OCI-LY1 (cell line): ENCODE data around the gene PHF19.

Experiments used
- H2AFZ ChIP-seq: fragments of 200-600 bp; sonication (generic), shearing (Covaris generic); 2 replicates; pipeline ENCODE4 v1.6.0; 2014; ENCODE audit warnings: antibody characterized with exemption, mild to moderate bottlenecking, low read length
- H3F3A ChIP-seq: fragments of 200-600 bp; sonication (generic), shearing (Covaris generic); 2 replicates; pipeline ENCODE4 v1.6.0; 2014; ENCODE audit warnings: mild to moderate bottlenecking, antibody characterized with exemption, low read length, moderate library complexity; ENCODE audit not compliant: insufficient read depth
- H3K27ac ChIP-seq: fragments of 200-600 bp; sonication (generic); 2 replicates; pipeline ENCODE4 v1.5.1; 2014; ENCODE audit warnings: low read length, mixed run types, mild to moderate bottlenecking, low read depth; ENCODE audit not compliant: poor library complexity, severe bottlenecking
- H3K27me3 ChIP-seq: fragments of 200-600 bp; sonication (generic); 2 replicates; pipeline ENCODE4 v1.6.0; 2014; ENCODE audit warnings: antibody characterized with exemption, mild to moderate bottlenecking, low read length, moderate library complexity; ENCODE audit not compliant: insufficient read depth
- H3K36me3 ChIP-seq: fragments of 200-600 bp; sonication (generic); 2 replicates; pipeline ENCODE4 v1.6.1; 2014; ENCODE audit warnings: mild to moderate bottlenecking, antibody characterized with exemption, low read length, moderate library complexity, mixed read lengths; ENCODE audit not compliant: insufficient read depth
- H3K4me1 ChIP-seq: fragments of 200-600 bp; sonication (generic); 2 replicates; pipeline ENCODE4 v1.5.1; 2014; ENCODE audit warnings: mild to moderate bottlenecking, low read length, moderate library complexity; ENCODE audit not compliant: insufficient read depth, severe bottlenecking
- H3K4me2 ChIP-seq: fragments of 200-600 bp; sonication (generic), shearing (Covaris generic); 2 replicates; pipeline ENCODE4 v1.6.1; 2014; ENCODE audit warnings: low read length
- H3K4me3 ChIP-seq: fragments of 200-600 bp; sonication (generic); 2 replicates; pipeline ENCODE4 v1.5.1; 2014; ENCODE audit warnings: low read length, low read depth, mild to moderate bottlenecking, mixed read lengths; ENCODE audit not compliant: poor library complexity, severe bottlenecking
- H3K79me2 ChIP-seq: fragments of 200-600 bp; shearing (Covaris generic); 2 replicates; pipeline ENCODE4 v1.6.1; 2016; ENCODE audit warnings: mixed run types, low read length, mixed read lengths; ENCODE audit not compliant: insufficient read depth
- H3K9ac ChIP-seq: fragments of 200-600 bp; sonication (generic), shearing (Covaris generic); 2 replicates; pipeline ENCODE4 v1.6.1; 2014; ENCODE audit warnings: mild to moderate bottlenecking, low read length, mixed read lengths
- H3K9me2 ChIP-seq: fragments of 200-600 bp; sonication (generic), shearing (Covaris generic); 2 replicates; pipeline ENCODE4 v1.6.1; 2014; ENCODE audit warnings: low read depth, mild to moderate bottlenecking, low read length, mixed read lengths
- H3K9me3 ChIP-seq: fragments of 200-600 bp; shearing (Covaris generic); 2 replicates; pipeline ENCODE4 v1.6.1; 2014; ENCODE audit warnings: low read length, mixed read lengths
- H4K20me1 ChIP-seq: fragments of 200-600 bp; sonication (generic), shearing (Covaris generic); 2 replicates; pipeline ENCODE4 v1.6.0; 2016; ENCODE audit warnings: mild to moderate bottlenecking, low read length; ENCODE audit not compliant: insufficient read depth
- EZH2 ChIP-seq: fragments of 200-600 bp; sonication (generic), shearing (Covaris generic); IDR thresholded peaks from 2 replicates; pipeline ENCODE4 v1.8.0; 2017; ENCODE audit warnings: borderline replicate concordance, mixed run types, mild to moderate bottlenecking, antibody characterized with exemption, low read length, moderate library complexity, mixed read lengths
- TF ChIP-seq, protein P1 (sequence below): fragments of 200-600 bp; sonication (generic), shearing (Covaris generic); IDR thresholded peaks from 2 replicates; pipeline ENCODE4 v1.5.1; 2017; ENCODE audit warnings: mild to moderate bottlenecking, antibody characterized with exemption, low read length, moderate library complexity, mixed read lengths

The PHF19 gene

GRCh38 chr9:120842685-120843485 lies 34.1 kb downstream of the PHF19 start, which contains the start of gene PSMD5:
TSS of gene PSMD5 (minus strand) at chr9:120842922. CDS start at chr9:120842909, 13 bp downstream.
- peak within 1 kb of the TSS; percentile 82 for H3K4me3 ChIP-seq
- peak within 1 kb of the TSS; percentile 72 for H3K4me2 ChIP-seq
- H3K36me3 ChIP-seq: peaks cover 53% of the 10 kb centered on the region
- peaks cover 31% of the 10 kb centered on the region for H3K4me1 ChIP-seq
- H3K9me3 ChIP-seq: no peaks in the 10 kb centered on the region; the same call in 1 of the 2 replicates
- H2AFZ ChIP-seq: 0 out of 2 replicates have a peak within 1 kb of the TSS, but pooled peaks have one; percentile 2
- no peaks in the 10 kb centered on the region for H4K20me1 ChIP-seq
- no peak for TF ChIP-seq EZH2
- TF ChIP-seq, protein P1, sequence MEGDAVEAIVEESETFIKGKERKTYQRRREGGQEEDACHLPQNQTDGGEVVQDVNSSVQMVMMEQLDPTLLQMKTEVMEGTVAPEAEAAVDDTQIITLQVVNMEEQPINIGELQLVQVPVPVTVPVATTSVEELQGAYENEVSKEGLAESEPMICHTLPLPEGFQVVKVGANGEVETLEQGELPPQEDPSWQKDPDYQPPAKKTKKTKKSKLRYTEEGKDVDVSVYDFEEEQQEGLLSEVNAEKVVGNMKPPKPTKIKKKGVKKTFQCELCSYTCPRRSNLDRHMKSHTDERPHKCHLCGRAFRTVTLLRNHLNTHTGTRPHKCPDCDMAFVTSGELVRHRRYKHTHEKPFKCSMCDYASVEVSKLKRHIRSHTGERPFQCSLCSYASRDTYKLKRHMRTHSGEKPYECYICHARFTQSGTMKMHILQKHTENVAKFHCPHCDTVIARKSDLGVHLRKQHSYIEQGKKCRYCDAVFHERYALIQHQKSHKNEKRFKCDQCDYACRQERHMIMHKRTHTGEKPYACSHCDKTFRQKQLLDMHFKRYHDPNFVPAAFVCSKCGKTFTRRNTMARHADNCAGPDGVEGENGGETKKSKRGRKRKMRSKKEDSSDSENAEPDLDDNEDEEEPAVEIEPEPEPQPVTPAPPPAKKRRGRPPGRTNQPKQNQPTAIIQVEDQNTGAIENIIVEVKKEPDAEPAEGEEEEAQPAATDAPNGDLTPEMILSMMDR: no peak
- peaks cover 43% of the 10 kb centered on the region for H3K79me2 ChIP-seq
- H3F3A ChIP-seq: no peaks in the 10 kb centered on the region
- H3K9ac ChIP-seq: peak within 1 kb of the TSS; percentile 93
- H3K27ac ChIP-seq: peak within 1 kb of the TSS; percentile 52
- no peaks in the 10 kb centered on the region for H3K27me3 ChIP-seq
- no peaks in the 10 kb centered on the region for H3K9me2 ChIP-seq

DNA sequence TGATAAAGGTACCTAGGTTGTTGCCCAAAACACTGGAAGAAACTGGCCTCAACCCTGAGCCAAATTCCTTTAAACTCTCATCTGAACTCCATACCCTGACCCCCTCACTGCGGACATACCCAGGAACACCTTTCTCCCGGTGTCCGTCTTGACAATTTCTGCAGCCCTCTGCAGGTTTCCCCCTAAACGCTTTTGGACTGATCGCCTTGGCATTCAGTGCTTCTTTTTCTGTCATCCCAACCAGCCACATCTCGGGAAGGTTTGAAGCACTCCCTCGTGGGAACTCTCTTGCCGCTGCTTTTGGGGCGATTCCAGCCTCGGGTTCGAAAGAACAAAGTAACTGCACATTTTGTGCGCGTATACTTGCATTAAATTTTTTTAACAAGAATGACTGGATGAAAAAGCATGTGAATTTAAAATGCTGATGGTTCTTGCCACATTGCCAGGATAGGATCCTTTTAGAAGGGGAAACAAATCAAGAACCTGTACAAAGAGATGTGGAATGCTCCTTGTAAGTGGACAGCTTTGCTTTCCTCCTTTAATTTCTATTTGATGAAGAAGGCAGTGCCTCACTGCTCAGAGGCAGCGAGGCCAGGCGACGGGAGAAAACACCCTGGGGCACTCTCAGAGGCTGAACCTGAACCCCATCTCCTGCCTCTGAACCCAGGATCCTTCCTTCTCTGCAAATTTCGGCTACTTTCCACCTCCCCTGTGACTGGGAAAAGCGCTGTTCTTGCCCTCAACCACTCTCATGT lies 34.9 kb downstream of the PHF19 start:
- TF ChIP-seq EZH2: no peak
- TF ChIP-seq, protein P1: no peak
- Histone ChIP-seq H3K79me2 (peaks cover 50% of the 10 kb centered on the region), H4K20me1 (no peaks in the 10 kb centered on the region), H3K36me3 (peaks cover 49% of the 10 kb centered on the region), H3K9me2 (no peaks in the 10 kb centered on the region), H3K27ac (peak overlapping the region; percentile 52), H3K27me3 (no peaks in the 10 kb centered on the region), H3K9ac (peak overlapping the region; percentile 93), H3K4me2 (peak overlapping the region; percentile 72), H3K9me3 (no peaks in the 10 kb centered on the region; the same call in 1 of the 2 replicates), H2AFZ (no peak overlapping the region), H3K4me3 (peak overlapping the region; percentile 82), H3K4me1 (peaks cover 31% of the 10 kb centered on the region), H3F3A (no peaks in the 10 kb centered on the region)

DNA sequence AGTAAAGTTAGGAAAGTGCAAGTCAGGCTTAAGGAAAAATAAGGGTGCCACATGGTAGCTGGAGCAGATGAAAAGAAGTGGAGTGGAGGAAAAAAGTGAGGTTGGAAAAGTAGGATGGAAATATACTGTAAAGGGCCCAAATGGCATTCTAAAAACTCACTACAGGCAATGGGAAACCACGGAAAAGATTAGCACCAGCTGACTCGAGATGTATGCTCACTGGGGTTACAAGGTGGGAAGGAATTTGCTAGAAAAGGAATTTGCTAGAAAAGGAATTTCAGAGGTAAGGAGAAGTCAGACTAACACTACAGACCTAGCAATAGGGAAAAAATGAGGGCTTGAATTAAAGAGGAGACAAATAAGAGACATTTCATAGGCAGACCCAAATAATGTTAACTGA lies 37.8 kb downstream of the PHF19 start:
- H3K27me3 ChIP-seq: no peaks in the 10 kb centered on the region
- peaks cover 48% of the 10 kb centered on the region for H3K79me2 ChIP-seq
- TF ChIP-seq, protein P1: no peak
- no peak for TF ChIP-seq EZH2
- H3K4me1 ChIP-seq: peaks cover 23% of the 10 kb centered on the region
- H3K4me2 ChIP-seq: no peak overlapping the region
- no peak overlapping the region for H3K9ac ChIP-seq
- no peaks in the 10 kb centered on the region; the same call in 1 of the 2 replicates for H3K9me3 ChIP-seq
- no peak overlapping the region for H2AFZ ChIP-seq
- no peaks in the 10 kb centered on the region for H3K9me2 ChIP-seq
- no peak overlapping the region for H3K4me3 ChIP-seq
- peaks cover 47% of the 10 kb centered on the region for H3K36me3 ChIP-seq
- no peaks in the 10 kb centered on the region for H3F3A ChIP-seq
- H4K20me1 ChIP-seq: no peaks in the 10 kb centered on the region
- H3K27ac ChIP-seq: no peak overlapping the region
